ENCODE data around the gene CAPZA1. TPM values are rescaled to one million over a fixed set of nuclear protein-coding genes. Genes with fewer than 3 reads are reported as not detected.

Gene CAPZA1
- total RNA-seq, 1 experiment from 2014 or later, result 97.5 TPM

DNA sequence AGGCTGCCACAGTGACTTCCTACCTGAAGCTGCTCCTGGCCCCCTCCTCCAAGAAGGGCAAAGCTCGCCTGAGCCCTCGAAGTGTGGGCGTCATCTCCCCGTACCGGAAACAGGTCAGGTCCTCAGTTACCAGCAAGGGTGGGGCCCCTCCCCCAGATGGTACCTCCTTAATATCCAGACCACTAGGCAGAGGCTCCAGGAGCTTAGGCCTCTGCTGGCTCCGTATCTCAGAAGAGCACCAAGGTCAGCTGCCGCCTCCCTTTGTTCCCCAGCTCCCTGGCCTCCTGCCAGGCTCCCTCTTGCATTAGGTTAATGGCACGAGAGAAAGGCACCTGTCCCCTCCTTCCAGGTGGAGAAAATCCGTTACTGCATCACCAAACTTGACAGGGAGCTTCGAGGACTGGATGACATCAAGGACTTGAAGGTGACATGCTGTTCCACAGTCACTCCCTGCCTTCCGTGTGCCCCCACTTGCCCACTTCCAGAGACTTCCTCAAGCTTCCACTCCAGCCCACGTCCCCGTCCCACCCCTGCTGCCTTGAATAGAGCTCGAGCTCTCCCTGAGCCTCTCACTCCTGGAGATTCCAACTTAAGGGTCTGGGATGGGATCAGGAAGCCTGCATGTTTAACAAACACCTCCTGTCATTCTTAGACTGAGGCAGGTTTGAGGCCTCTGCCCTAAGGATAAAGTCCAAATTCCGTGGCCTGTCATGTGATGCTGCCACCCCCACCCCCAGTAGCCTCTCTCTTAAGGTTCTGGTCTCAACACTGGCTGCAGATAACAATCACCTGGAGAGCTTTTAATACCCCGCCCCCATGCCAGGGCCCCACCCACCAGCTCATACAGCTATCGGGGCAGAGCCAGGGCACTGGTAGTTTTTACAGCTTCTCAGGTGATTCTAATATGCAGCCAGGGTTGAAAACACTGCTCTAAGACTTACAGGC lies 79.0 kb downstream of the CAPZA1 start:
- DNase-seq (ENCODE audit: low spot score), result no peak
- Mint-ChIP-seq H3K9me3 (no peaks in the 10 kb centered on the region), H3K4me3 (no peak overlapping the region), H3K27me3 (ENCODE audit: low read depth) (peaks cover 25% of the 10 kb centered on the region), H3K27ac (no peak overlapping the region), H3K4me1 (peaks cover 59% of the 10 kb centered on the region), H3K36me3 (peaks cover 55% of the 10 kb centered on the region)
- ChIA-PET POLR2A (interaction anchor here (1.0 to 1.9 kb wide), 2 partner anchors 24 to 302 kb away, joined by 3 to 5 read pairs; partner anchors contain the start of genes CTTNBP2NL and MOV10), CTCF (interaction anchor here (0.6 to 2.7 kb wide), 5 partner anchors 10 to 308 kb away, joined by 3 to 16 read pairs (median 4); partner anchors contain the start of gene MOV10)
- ATAC-seq, result no peak
- TF ChIP-seq ZNF416 (CRISPR knock-in tag; IDR thresholded peaks at IDR 0.05), result no peak
- no peak for TF ChIP-seq USF2 (CRISPR knock-in tag; IDR thresholded peaks at IDR 0.05)
- no peak for TF ChIP-seq NFYB (CRISPR knock-in tag; conservative IDR thresholded peaks at IDR 0.05; ENCODE audit: low read depth)
- no peak for TF ChIP-seq PRDM15 (CRISPR knock-in tag; IDR thresholded peaks at IDR 0.05)
- no peak for TF ChIP-seq ZNF121 (CRISPR knock-in tag; IDR thresholded peaks at IDR 0.05)
- TF ChIP-seq MAX (CRISPR knock-in tag; IDR thresholded peaks at IDR 0.05), result no peak
- TF ChIP-seq MXD4 (CRISPR knock-in tag; IDR thresholded peaks at IDR 0.05; ENCODE audit: borderline replicate concordance), result no peak
- no peak for TF ChIP-seq ESRRA (CRISPR knock-in tag; IDR thresholded peaks at IDR 0.05; ENCODE audit: borderline replicate concordance)
- no peak for TF ChIP-seq ATF1 (CRISPR knock-in tag; IDR thresholded peaks at IDR 0.05)
- no peak for TF ChIP-seq NFATC4 (CRISPR knock-in tag; IDR thresholded peaks at IDR 0.05)
- TF ChIP-seq SMAD4 (CRISPR knock-in tag; IDR thresholded peaks at IDR 0.05), result no peak
- TF ChIP-seq IRF2 (CRISPR knock-in tag; IDR thresholded peaks at IDR 0.05; ENCODE audit: borderline replicate concordance, low read depth), result no peak
- TF ChIP-seq, protein P1, sequence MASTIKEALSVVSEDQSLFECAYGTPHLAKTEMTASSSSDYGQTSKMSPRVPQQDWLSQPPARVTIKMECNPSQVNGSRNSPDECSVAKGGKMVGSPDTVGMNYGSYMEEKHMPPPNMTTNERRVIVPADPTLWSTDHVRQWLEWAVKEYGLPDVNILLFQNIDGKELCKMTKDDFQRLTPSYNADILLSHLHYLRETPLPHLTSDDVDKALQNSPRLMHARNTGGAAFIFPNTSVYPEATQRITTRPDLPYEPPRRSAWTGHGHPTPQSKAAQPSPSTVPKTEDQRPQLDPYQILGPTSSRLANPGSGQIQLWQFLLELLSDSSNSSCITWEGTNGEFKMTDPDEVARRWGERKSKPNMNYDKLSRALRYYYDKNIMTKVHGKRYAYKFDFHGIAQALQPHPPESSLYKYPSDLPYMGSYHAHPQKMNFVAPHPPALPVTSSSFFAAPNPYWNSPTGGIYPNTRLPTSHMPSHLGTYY (CRISPR knock-in tag; IDR thresholded peaks at IDR 0.05), result no peak
- no peak for TF ChIP-seq JUN (CRISPR knock-in tag; IDR thresholded peaks at IDR 0.05)
- no peak for TF ChIP-seq CDX4 (CRISPR knock-in tag; IDR thresholded peaks at IDR 0.05; ENCODE audit: borderline replicate concordance)
- TF ChIP-seq, protein P2, sequence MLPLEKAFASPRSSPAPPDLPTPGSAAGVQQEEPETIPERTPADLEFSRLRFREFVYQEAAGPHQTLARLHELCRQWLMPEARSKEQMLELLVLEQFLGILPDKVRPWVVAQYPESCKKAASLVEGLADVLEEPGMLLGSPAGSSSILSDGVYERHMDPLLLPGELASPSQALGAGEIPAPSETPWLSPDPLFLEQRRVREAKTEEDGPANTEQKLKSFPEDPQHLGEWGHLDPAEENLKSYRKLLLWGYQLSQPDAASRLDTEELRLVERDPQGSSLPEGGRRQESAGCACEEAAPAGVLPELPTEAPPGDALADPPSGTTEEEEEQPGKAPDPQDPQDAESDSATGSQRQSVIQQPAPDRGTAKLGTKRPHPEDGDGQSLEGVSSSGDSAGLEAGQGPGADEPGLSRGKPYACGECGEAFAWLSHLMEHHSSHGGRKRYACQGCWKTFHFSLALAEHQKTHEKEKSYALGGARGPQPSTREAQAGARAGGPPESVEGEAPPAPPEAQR (CRISPR knock-in tag; IDR thresholded peaks at IDR 0.05), result no peak
- no peak for TF ChIP-seq ZNF219 (CRISPR knock-in tag; IDR thresholded peaks at IDR 0.05; ENCODE audit: borderline replicate concordance)
- TF ChIP-seq, protein P3, sequence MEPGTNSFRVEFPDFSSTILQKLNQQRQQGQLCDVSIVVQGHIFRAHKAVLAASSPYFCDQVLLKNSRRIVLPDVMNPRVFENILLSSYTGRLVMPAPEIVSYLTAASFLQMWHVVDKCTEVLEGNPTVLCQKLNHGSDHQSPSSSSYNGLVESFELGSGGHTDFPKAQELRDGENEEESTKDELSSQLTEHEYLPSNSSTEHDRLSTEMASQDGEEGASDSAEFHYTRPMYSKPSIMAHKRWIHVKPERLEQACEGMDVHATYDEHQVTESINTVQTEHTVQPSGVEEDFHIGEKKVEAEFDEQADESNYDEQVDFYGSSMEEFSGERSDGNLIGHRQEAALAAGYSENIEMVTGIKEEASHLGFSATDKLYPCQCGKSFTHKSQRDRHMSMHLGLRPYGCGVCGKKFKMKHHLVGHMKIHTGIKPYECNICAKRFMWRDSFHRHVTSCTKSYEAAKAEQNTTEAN (CRISPR knock-in tag; IDR thresholded peaks at IDR 0.05), result no peak
- no peak for TF ChIP-seq ARID4B (CRISPR knock-in tag; IDR thresholded peaks at IDR 0.05; ENCODE audit: borderline replicate concordance)
